GM12865 (cell line): Measurements from ENCODE around the gene KDM5B.

Experiments
- DNase-seq: peaks from one replicate; pipeline ENCODE4 v3.0.0; 2010; ENCODE audit warnings: low read depth
- H3K4me3 ChIP-seq: 2 replicates; pipeline ENCODE4 v1.5.1; 2011; ENCODE audit warnings: mild to moderate bottlenecking, low read depth, low read length, control low read depth
- TF ChIP-seq, protein P1 (sequence below): IDR thresholded peaks from 2 replicates; pipeline ENCODE4 v1.5.1; 2011; ENCODE audit warnings: low read length, control low read depth, low read depth, inconsistent platforms; ENCODE audit not compliant: insufficient read depth; ENCODE audit errors: missing control alignments

Gene KDM5B

DNA sequence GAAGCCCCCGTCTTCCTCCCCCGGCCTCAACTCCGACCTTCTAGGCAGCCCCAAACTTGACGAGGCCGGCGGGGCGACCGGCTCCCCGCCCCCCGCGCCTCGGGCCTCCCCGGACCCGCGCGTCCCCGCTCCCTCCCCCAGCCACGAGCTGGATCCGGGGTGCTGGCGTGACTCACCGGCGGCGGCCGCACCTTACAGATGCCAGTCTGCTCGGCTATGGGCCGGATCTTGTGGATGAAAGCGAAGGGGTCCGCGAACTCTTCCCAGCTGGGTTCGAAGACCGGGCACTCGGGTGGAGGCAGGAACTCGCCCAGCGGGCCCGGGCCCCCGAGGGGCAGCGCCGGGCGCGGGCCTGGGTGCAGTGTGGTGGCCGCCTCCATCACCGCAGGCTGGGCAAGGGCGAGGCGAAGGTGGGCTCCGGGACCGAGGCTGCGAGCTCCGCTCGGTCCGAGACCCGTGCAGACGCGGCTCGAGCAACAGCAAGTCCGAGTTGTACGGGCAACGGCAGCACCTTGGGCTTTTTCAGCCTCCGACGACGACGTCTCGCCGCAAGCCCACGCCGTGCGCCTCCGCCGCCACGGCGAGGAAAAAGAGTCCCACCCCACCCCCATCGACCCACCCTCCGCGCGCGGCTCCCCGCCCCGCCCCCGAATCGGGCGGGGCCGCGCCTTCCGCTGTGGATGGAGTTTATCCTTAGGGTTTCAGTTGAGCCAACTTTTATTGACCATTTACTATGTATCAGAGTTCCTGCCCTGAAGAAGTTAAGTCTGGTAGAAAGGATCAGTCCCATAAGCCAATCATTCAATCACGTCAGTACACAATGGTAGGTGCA is at the start of gene KDM5B:
KDM5B (minus strand) TSS at position 496 of the 832 bp plus-strand sequence; CDS start at position 380, 116 bp downstream.
- TF ChIP-seq, protein P1, sequence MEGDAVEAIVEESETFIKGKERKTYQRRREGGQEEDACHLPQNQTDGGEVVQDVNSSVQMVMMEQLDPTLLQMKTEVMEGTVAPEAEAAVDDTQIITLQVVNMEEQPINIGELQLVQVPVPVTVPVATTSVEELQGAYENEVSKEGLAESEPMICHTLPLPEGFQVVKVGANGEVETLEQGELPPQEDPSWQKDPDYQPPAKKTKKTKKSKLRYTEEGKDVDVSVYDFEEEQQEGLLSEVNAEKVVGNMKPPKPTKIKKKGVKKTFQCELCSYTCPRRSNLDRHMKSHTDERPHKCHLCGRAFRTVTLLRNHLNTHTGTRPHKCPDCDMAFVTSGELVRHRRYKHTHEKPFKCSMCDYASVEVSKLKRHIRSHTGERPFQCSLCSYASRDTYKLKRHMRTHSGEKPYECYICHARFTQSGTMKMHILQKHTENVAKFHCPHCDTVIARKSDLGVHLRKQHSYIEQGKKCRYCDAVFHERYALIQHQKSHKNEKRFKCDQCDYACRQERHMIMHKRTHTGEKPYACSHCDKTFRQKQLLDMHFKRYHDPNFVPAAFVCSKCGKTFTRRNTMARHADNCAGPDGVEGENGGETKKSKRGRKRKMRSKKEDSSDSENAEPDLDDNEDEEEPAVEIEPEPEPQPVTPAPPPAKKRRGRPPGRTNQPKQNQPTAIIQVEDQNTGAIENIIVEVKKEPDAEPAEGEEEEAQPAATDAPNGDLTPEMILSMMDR, result no peak
- DNase-seq, result peak; percentile 59
- H3K4me3 ChIP-seq, result peak within 1 kb of the TSS; percentile 60

DNA sequence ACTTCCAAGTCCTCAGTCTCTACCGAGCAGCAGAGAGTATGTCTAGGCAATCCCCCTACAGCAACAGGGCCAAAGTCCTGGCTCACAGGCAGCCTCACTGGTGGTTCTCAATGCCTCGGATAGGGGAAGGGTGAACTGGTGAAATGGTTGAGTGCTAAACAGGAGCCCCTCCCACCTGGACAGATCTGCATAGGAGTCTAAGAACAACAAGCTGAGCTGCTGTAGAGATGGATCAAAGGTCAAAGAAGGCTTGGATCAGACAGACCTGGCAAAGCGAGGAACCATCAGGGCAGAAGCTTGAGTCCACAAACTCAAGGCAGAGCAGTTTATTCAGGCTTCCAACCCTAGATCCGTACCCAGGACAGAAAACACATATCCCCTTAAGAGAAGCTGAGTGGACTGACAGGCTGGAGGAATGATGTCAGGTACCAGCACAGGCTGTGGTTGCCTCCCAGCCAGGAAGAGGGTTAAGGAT is 49.0 kb upstream of the KDM5B start:
- no peak overlapping the region for H3K4me3 ChIP-seq
- DNase-seq, result no peak
- TF ChIP-seq, protein P1, result no peak

DNA sequence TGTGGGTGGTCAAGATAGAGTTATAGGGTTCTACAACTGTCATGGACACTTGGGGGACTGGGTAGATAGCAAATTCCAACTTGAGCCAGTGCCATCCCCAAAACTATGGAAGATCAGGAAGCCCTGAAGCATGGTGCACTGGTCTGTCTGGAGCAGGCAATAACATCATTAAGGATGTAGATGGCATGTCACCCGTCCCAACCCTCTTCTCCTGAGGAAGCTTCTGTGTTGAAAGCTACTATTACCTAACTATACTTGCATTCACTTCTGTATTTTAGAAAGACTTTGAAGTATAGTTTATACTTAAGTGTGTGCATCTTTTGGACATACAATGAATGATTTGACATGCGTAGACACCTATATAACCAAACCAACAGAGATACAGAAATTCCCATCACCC is 47.8 kb upstream of the KDM5B start:
- no peak for DNase-seq
- TF ChIP-seq, protein P1, result no peak

DNA sequence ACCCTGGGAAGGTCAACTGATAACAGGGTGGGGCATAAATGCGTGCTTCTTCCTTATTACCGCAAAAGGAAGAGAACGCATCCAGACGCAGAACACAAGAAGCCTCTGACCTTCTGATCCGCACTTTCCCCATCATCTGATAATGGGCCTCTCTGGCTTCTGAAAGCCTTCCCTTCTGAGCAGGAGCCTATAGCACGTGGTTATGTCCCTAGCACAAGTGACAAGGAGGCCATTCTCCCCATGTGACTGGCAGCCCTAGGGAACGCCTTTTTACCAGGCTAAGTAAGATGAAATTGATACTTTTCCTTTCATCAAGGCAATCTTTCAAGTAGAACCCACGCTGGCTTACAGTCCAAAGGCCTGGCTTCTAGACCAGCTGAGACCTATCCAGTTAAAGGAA is 46.6 kb upstream of the KDM5B start:
- TF ChIP-seq, protein P1, result no peak
- DNase-seq, result no peak
- no peak overlapping the region for H3K4me3 ChIP-seq

More for the DNA sequence above, 47.8 kb upstream of the KDM5B start:
- H3K4me3 ChIP-seq, result no peak overlapping the region

DNA sequence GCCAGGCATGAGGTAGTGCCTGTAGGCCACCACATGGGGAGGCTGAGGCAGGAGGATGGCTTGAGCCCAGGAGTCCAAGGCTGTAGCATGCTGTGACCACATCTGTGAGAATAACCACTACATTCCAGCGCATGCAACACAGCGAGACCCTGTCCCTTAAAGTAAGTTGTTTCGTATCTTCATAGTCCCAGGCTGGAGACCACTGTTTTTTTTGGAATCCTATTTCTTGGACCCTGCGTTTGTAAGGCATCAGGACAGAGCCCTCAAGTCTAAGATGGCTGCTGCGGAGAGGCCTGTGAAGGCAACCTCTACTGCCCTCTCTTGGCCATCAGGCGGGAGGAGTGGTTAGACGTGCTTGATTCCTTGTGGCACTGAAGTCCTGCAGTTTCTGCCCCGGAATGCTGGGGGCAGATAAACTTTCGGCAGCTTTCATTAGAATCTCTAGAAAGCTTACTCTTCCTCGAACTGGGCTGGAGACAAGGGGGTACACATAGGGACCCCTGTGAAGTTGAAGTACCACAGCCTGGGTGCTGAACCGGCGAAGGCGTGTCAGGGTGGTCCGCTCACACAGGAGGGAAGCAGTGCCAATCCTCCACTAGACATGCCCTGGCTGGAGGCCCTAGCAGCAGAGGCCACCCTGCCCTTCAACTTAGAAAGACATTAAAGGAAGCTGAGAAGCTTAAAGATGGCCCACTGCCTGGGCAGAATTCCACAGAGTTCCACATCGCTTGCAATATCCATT is 44.1 kb upstream of the KDM5B start:
- TF ChIP-seq, protein P1, result peak; percentile 34
- H3K4me3 ChIP-seq, result no peak overlapping the region
- DNase-seq, result peak; percentile 51

DNA sequence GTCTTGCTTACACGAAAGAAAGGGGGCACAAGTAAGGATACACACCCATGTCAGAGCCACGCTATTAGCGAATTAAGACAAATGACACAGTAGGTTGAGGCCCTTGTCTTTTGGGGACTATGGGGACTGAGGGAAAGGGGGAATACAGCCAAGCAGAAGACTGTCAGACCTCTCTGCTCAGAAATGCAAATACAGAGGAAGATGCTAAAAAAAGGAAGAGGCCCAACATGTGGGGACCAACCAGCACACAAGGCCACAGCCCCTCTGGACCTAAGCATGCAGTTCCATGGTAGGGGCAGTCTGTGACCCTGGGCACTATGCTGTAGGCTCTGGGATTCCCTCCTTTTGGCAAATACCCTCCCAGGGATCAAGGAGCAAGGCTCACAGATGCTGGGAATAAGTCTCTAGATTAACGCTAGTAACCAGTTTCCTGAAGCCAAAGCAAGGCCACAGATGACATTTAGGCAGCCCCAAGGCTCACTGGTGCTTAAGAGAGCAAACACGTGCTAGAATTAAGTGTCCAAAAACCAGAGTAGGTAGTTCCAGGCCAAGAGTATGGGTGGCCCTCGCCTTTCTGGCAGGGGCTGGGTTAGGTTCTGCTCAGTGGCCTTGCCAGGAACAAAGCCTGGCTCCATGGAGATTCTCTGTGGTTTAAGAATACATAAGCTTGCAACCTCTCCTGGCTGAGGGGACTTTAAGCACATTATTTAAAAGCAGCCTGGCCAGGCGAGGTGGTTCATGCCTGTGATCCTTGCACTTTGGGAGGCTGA is 42.6 kb upstream of the KDM5B start:
- DNase-seq, result no peak
- no peak overlapping the region for H3K4me3 ChIP-seq
- TF ChIP-seq, protein P1, result no peak
